H1 (cell line): ENCODE results near the gene IGFBP4. TPM values are rescaled to one million over a fixed set of nuclear protein-coding genes. Genes with fewer than 3 reads are reported as not detected.

Source experiments
- ASH2L ChIP-seq: fragments of 200-600, 300-600 bp; sonication (generic); IDR thresholded peaks from one replicate; pipeline ENCODE4 v1.7.1; 2017; ENCODE audit warnings: low read length
- ATF2 ChIP-seq: IDR thresholded peaks from 2 replicates; pipeline ENCODE4 v1.6.1; 2012; ENCODE audit warnings: low read length, inconsistent platforms
- CTCF ChIP-seq, 3 experiments: IDR thresholded peaks; 1 replicate in 2 of 3; 2 replicates in 1 of 3; pipeline versions ENCODE4 v1.5.1 to v1.6.1; 2011; ENCODE audit warnings: low read length in 3 of 3, mild to moderate bottlenecking in 3 of 3, inconsistent platforms in 2 of 3, low read depth in 1 of 3, moderate library complexity in 1 of 3; ENCODE audit not compliant: insufficient read depth in 1 of 3; ENCODE audit errors: control extremely low read depth in 1 of 3
- EGR1 ChIP-seq: IDR thresholded peaks from 2 replicates; pipeline ENCODE4 v1.6.1; 2011; ENCODE audit warnings: low read depth, low read length, borderline replicate concordance
- JUN ChIP-seq: IDR thresholded peaks from 2 replicates; pipeline ENCODE4 v1.6.1; 2011; ENCODE audit warnings: low read depth, mild to moderate bottlenecking, improper control_type of control experiment, low read length
- NRF1 ChIP-seq: IDR thresholded peaks from 2 replicates; pipeline ENCODE4 v1.6.1; 2011; ENCODE audit warnings: mild to moderate bottlenecking, low read depth, low read length, improper control_type of control experiment
- RAD21 ChIP-seq, 2 experiments: IDR thresholded peaks in 1 of 2; conservative IDR thresholded peaks in 1 of 2; 2 replicates each; pipeline ENCODE4 v1.6.1; 2011; ENCODE audit warnings: low read depth in 2 of 2, low read length in 2 of 2, improper control_type of control experiment in 1 of 2, inconsistent platforms in 1 of 2, mild to moderate bottlenecking in 1 of 2, moderate library complexity in 1 of 2
- polyA plus RNA-seq, 7 experiments: library from polyadenylated mRNA; depleted of rRNA in 3 of 7; stranded (reverse) in 5 of 7; unstranded in 2 of 7; fragments of >200 nt in 5 of 7; fragments of 200-250 nt in 2 of 7; gene quantifications; 1 replicate in 5 of 7; 2 replicates in 1 of 7; 4 replicates in 1 of 7; pipeline versions ENCODE4 v1.2.1 to v1.2.3, GENCODE V29; 2011 to 2013; ENCODE audit warnings: missing spikeins in 2 of 7, mixed read lengths in 2 of 7
- total RNA-seq: library from RNA; stranded (reverse); fragmentation: NEBNext Ultra II Directional; extraction: Animal tissue kit (Norgen Biotek cat#: 25700); gene quantifications from 2 replicates; pipeline ENCODE4 v1.2.1, GENCODE V29; 2021

IGFBP4 gene
- total and polyA plus RNA-seq, 2 of the 8 experiments (the other 6 are each of a cell fraction or from before 2014, with no cell fraction given): 85.5 to 105 TPM

- TF ChIP-seq JUN (no peak), ATF2 (no peak), EGR1 (no peak), NRF1 (no peak), CTCF (IDR thresholded peaks at IDR 0.05; ENCODE audit: control extremely low read depth in 1 of 3, insufficient read depth in 1 of 3, low read depth in 1 of 3, low read length in 3 of 3) (no peak), RAD21 (IDR thresholded peaks at IDR 0.05 in 1 of 2, conservative IDR thresholded peaks at IDR 0.05 in 1 of 2; ENCODE audit: low read depth in 2 of 2, low read length in 2 of 2) (no peak), ASH2L (no peak)
Measured at GRCh38 chr17:40475234-40475908, 32.1 kb downstream of the IGFBP4 start (continued).
